ENCODE results near the gene MARCOL.

MARCOL gene, protein sequence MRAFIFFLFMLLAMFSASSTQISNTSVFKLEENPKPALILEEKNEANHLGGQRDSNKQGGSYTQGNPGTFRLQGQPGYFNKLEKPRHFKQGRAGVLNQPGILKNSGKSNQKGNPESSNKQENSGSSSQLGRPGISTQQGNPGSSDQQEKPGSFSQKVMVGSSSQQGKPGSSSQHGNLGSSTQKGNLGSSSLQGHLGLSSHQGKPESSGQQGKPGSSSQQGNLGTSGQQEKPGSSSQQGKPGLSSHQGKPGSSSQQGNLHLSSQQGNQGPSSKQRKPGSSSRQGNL

DNA sequence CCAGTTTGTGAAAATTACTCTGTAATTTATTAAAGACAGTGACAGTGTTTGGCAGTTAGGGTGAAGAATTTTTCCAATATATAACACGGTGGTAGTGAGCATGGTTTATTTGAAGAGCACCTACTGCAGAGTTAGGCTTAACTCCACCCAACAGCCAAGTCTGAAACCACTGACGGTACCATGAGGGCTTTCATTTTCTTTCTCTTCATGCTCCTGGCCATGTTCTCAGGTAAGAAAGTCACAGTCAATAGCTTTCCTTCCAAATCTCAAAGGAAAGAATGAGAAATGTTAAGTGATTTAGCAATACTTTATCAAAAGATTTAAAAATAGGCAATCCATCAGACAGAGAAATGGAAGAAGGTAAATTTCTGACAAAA is at the start of gene MARCOL:
MARCOL (plus strand) TSS at position 108 of the 377 bp plus-strand sequence; CDS start at position 181, 73 bp downstream.
- no peak for DNase-seq (ENCODE audit: low spot score)

DNA sequence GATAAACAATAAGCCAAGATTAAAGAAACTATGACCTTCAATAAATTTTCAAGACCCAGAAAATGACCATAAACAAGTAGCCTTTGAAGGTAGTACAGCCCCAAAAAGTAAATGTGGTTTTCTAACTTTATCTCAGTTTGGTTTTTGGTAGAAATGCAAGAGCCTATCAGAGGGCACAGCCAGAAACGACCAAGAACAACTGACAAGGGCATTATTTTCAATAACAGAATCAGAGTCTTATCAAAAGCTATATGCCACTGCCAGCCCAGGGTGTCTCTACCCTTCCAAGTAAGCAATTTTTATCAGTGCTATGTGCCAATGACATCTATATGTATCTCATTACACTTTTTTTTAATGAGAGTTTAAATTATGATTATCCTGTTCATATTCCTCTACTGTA is 47.3 kb upstream of the MARCOL start:
- no peak for DNase-seq (ENCODE audit: low spot score)

DNA sequence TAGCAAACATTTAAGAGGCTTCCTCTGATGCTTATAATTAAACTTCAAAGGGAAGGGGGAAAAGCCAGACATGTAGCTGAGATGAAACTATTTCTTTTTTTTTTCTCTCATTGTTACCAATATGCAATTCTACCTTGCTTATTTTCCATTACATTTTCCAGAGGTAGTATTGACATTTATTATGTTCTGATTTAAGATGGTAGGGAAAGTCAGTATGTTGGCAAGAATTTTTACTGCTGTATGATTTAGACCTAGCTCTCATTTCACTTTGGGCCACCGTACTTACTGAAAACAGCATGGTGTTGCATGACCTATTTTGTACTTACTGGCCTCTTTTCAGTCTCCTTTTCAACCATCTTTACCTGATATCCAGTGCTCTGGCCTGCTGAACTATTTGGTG is 45.1 kb upstream of the MARCOL start:
- no peak for DNase-seq (ENCODE audit: low spot score)

DNA sequence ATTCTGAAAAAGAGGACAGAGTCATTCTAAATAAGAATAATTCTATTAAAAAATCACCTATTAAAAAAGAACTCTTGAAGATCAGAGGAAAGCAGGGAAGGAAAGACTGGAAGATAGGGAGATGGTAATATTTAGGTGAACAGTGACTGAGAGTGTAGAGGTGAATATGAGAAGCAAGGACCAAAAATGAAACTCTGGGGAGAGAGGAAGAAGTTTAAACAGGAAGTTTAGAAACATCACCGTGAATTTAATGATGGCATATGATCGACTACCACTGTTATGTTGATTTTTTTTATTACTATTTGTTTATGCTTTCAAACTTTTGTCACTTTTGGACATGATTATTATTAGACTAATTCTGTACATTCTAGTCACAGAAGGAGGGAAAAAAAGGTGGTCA is 37.2 kb upstream of the MARCOL start:
- no peak for DNase-seq (ENCODE audit: low spot score)

DNA sequence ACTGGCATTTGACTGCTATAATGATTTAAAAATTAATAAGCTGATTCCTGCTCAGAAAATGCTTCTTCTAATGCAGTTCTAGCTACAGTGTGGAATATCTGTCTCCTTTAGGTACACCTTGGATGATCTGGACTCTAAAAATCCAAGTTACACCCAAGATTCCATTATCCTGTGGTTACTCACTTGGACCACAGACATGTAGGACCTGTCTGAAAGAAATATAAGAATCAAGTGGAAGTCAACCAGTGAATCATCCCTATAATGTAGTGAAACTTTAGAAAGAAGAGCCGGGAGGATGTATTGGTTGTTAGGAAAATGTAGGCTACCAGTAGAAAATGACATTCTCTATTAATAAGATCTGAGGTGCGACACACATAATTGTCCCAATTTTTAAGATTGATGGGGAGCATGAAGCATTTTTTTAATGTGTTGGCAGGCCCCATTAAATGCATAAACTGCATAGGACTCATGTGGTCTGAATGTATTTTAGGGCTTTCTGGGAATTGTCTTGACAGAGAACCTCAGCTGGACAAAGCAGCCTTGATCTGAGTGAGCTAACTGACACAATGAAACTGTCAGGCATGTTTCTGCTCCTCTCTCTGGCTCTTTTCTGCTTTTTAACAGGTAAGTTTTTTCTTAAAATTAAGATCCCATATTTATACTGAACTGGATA is 35.7 kb upstream of the MARCOL start, which contains the start of gene SPINK6:
SPINK6 (plus strand) TSS at position 512 of the 673 bp plus-strand sequence; CDS start at position 567, 55 bp downstream.
- no peak for DNase-seq (ENCODE audit: low spot score)

DNA sequence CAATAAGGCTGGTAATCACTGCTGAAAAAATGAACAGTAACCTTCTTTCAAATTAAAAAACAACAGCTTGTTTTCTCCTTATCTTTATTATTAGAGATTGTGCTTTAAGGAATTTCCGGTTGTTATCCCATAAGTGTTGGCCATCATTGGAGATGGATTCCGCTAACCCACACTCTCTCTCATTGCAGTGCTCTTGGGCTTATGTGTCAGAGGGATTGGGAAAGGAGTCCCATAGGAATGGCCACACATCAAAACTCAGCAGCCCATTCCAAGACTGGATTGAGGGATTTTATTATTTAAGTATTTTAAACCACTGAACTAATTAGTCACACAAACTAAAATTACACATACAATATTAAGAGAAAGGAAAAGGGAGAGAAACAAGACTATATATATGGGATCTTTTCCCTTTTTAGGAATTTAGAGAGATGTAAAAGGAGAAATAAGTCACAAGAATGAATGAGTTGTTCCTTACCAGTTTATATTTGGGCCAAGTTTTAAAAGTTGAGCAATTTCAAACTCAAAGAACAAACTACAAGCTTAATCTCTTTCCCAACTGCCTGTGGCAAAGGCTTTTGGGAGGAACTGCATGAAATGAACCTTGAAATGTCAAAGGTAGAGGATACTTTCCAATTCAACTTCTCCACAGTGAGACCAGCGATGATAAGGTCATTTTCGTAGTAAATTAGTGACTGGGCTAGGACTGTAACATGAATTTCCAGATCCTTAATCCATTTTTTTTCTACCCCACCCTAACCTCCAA is 33.1 kb upstream of the MARCOL start:
- DNase-seq (ENCODE audit: low spot score) = no peak

DNA sequence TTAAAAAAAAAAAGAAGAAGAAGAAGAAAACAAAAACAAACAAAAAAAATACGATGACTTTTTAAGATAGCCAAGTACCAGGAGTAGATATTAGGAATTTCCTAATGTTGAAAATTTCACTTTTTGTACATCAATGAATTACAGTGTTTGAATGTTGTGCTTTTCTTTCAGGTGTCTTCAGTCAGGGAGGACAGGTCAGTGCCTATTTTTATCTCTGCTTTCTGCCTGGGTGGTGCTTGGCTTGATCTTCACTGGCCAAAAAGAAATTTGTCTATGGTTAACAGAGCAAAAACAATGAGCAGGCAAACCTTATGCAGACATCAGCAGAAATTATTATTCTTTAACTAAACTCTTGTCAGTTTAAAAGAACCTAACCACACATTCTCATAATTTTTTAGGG is 32.5 kb upstream of the MARCOL start:
- no peak for DNase-seq (ENCODE audit: low spot score)

DNA sequence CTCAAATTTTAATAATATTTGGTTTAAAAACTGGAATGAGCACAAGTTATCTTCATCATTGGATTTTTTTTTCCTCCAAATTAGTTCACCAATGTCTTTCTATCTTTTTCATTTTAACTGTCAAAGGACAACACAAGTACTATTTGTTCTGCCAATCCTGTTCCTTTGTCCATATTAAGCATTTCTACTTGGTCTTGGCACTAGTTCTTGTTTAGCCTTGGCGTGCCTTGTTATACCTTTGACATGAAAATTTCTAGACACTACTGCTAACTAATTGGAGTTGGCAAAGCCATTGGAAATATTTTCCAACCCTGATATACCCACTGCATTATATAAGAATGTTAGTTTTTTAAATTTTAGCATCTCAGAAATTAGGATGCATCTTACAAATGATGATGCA is 31.7 kb upstream of the MARCOL start:
- DNase-seq (ENCODE audit: low spot score) = no peak

DNA sequence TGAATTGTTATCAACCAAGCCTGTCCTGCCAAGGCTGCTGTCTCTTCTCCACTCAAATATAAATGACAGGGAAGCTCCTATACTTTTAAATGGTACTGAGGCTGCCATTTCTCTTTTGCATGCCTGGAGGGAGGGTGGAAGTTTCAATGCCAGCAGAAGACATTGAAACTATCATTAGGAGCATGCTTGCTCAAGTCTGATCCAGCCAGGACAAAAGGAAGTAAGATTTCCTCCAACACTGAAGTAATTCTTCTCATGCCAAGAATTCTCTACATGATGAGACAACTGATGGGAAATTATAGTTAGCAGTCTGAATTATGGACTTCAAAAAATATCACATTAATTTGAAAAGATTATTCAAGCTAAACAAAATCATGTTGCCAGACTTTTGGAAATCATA is 30.1 kb upstream of the MARCOL start:
- DNase-seq (ENCODE audit: low spot score) = no peak

DNA sequence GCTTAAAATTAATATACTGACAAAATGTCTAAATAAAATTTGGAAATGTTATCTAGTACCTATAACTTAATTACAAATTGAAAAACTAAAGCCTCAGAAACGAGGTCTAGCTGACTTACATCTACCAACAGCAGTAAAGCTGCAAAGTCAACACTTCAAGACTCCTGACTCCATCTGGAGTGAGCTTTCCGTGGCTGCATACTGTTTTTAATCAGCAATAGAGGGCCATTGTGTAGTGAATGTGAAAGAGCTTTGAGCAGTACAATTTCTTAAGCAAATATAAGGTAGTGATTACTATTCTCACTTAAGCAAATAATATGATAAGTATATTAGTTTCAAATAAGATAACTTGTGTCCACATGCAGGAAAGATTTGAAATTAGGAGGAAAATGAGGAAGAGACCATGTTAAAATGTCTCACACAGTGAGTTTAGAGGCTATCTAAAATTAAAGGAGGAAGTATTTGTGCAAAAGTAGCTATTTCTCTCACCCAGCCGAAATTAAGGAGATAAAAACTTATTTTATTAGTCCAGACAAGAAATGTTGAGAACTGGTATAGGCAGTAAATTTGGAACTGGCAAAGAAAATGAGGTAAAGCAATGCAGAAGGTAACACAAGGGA is 29.1 kb upstream of the MARCOL start:
- DNase-seq (ENCODE audit: low spot score) = no peak

DNA sequence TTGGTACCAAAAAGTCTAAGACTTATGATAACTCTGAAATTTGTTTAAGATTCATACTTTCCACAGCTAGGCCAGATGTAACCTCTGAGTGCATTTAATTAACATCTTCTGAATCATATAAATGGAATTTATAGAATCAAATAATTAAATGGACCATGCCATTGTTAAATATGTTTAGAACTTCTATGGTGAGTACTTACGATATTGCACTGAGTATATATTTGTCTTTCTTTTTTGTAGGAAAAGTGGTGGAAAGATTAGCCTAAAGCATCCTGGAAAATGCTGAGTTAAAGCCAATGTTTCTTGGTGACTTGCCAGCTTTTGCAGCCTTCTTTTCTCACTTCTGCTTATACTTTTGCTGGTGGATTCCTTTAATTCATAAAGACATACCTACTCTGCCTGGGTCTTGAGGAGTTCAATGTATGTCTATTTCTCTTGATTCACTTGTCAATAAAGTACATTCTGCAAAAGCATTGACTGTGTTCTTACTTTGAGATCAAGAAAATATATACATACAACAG is 23.6 kb upstream of the MARCOL start:
- no peak for DNase-seq (ENCODE audit: low spot score)

DNA sequence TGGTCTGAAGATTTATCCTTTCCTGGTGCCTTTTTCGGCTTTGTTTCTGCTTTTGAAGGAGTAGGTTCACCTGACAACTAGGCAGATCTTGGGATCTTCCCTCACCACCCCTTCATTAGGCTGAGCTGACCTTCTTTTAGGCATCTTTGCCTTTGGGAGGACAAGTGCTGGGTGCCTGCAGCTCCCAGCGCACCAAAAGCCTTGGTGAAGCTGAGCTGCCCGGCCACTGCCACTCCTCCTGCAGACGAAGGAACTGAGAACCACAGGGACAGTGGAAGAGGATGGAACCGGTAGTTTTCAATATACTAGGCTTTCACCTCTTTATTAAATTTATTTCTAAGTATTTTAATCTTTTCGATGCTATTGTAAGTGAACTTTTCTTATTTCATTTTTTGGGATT is 16.8 kb upstream of the MARCOL start:
- DNase-seq (ENCODE audit: low spot score) = no peak

DNA sequence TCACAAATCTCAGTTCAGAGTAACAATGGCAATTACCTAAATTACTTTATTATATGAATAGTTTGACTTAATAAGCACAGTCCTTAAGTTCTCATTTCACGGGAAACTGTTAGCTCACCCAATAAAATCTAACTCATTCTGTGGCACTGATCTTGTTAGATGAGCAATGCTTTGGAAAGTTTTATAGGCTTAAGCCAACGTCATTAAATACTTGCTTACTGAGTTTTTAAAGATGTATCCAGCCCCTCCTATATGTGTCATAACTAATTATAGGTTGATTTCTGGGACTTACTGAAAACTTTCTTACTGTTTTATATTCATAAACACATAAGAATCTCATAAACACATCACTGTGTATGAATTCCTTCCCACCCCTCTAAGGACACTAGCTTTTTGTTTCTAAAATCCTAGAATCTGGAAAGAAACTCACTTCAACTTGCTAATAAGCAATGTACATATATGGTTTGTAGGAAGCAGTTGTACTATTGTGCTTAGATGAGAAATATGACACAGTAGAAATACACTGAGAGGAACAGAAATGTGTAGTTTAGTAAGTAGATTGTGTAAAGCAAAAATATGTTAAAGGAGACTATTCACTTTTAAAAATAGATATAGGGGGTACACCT is 14.1 kb upstream of the MARCOL start:
- no peak for DNase-seq (ENCODE audit: low spot score)

DNA sequence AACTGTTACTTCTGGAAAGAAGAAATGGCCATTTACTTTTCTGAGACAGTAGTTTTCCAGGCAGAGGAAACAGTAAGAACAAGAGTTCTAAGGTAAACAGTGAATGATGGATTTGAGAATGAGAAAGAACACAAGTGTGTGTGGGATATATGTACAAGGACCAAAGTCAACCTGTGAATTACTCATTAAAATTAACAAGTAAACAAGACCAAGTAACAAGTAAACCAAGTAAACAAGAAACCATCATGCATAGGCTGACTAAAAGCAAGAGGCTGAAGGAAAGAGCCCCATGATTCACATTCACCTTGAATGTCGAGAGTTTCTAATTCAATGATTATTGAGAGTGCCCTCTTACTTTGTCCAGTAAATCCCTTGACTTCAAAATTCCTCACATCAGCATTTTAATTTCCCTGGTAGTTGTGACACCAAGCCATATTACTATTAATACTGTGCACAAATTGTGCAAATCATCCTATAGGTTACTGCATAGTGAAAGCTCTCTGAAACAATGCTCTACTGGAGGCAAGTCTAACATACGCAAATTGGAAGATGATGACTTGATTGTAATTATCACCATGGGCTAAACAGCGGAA is 9.8 kb upstream of the MARCOL start:
- DNase-seq (ENCODE audit: low spot score) = no peak

DNA sequence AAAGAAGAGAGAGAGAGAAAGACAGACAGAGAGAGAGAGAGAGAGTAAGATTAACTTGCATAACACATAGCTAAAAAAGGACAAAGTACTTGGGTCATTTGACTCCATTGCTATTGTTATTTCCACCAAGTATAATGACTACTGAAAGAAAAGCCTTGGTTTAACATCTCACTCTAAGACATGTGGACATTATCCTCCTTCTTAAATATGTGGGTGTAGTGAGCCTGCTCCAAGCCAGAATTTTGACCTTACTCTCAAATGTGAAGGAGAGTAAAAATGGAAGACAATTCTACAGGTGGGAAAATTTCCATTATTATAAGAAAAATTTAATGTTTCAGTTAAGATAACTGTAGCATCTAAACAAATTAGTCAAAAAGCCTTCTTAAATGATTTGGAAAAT is 8.5 kb upstream of the MARCOL start:
- no peak for DNase-seq (ENCODE audit: low spot score)

DNA sequence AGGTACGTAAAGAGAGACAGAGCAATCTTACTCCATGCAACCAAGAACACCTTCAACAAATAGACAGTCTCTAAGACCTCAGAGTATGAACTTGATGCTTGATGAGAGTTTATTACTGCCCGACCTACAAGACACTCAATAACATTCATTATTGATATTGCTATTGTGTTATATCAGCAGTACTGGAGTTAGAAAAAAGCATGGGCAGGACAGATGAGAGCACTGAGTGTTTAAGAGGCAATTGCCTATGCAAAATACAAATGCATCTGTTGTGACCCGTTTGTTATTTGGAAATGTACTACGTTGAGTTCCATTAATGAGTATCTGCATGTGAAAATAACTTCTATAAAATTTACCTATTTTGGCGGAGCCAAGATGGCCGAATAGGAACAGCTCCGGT is 8.1 kb upstream of the MARCOL start:
- no peak for DNase-seq (ENCODE audit: low spot score)

DNA sequence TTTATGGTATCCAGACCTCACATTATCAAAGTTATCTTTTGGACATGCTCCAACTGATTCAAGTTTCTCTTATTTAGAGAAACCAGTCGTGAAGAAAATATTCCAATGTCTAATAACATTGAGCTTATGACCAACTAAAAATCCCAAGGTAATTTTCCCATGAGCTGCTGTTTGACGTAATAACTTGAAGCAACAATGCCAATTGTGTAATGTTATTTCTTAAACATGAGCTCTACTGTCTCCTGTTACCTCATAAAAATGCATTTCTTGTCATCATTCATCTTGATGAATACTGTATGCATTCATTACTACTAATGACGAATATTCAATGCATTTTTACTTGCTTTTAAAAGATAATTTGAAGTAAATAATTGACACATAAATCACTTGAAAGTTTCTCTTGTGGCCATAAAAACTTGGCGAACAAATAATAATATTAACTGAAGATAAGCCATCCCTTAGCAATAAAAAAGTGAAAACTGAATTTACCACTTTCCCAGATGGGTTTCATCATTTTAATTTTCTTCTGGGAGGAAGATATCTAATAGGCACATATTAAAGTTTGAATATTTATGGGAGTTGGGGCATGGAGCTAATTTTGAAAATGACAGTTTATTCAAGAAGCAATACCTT is 424 bp upstream of the MARCOL start:
- DNase-seq (ENCODE audit: low spot score) = no peak

DNA sequence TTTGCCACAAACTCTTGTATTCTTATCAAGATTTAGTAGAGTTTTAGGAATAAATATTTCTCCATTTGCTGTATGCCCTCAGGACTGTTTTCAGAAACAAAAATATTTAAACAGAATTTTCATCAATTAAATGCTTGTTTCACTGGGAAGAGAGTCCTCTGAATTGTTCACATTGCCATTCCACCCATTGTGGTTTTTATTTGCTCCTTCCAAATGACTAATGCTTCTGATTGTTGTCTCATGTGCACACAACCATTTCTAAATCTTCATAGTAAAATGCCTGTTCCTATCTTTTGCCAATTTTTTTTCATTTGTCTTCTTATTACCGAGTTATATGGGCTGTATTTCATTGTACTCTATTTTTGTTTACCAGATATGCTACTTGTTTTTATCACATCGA is 10.6 kb downstream of the MARCOL start:
- no peak for DNase-seq (ENCODE audit: low spot score)

DNA sequence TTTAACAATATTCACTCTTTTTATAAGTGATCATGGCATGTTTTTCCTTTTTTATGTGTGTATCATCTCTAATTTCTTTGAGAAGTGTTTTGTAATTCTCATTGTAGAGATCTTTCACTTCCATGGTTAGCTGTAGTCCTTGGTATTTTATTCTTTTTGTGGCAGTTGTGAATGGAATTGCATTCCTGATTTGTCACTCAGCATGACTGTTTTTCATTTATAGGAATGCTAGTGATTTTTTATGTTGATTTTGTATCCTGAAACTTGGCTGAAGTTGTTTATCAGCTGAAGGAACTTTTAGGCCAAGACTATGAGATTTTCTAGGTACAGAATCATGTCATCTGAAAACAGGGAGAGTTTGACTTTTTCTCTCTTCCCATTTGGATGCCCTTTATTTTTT is 17.1 kb downstream of the MARCOL start:
- no peak for DNase-seq (ENCODE audit: low spot score)

DNA sequence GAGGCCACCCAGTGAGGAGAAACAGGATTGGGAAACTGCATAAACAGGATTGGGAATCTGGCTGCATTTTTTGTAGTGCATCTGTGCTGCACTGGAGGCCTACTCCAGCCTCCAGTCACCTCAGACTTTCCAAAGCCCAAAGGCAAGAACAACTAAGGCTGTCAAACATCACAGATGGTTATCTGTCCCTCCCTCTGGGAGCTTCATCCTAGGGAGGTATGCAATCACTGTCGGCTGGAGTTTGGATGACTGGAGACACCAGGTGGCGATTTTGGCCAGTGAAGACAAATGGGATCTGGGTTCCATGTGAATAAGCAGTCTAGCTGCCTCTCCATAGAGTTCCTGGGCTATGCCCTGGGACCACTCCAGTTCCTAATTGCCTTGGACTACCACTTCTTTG is 21.0 kb downstream of the MARCOL start:
- no peak for DNase-seq (ENCODE audit: low spot score)

DNA sequence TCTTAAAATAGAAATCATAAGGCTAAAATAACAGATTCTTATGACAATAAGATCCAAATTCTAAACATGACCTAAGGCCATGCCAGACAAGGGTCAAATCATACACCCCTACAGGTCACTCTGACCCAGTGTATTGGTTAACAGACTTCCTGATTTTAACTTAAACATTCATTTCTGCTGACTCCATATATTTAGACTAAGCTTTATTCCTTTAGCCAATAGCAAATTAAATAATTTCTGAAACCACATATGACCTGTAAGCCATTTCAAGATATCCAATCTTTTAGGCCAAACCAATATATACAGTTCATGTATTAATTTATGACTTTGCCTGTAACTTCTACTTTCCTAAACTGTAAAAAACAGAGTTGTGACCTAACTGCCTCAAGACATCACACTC is 22.9 kb downstream of the MARCOL start:
- no peak for DNase-seq (ENCODE audit: low spot score)
